GM19351 (cell line): Measurements from ENCODE around the gene CCDC34.

Experiments used
- ATAC-seq: cut with Tn5 transposase; IDR thresholded peaks from one replicate; pipeline ENCODE4 v1.9.1; 2021; ENCODE audit warnings: mild to moderate bottlenecking, moderate library complexity; ENCODE audit not compliant: unreplicated experiment

CCDC34 gene, protein sequence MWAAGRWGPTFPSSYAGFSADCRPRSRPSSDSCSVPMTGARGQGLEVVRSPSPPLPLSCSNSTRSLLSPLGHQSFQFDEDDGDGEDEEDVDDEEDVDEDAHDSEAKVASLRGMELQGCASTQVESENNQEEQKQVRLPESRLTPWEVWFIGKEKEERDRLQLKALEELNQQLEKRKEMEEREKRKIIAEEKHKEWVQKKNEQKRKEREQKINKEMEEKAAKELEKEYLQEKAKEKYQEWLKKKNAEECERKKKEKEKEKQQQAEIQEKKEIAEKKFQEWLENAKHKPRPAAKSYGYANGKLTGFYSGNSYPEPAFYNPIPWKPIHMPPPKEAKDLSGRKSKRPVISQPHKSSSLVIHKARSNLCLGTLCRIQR

DNA sequence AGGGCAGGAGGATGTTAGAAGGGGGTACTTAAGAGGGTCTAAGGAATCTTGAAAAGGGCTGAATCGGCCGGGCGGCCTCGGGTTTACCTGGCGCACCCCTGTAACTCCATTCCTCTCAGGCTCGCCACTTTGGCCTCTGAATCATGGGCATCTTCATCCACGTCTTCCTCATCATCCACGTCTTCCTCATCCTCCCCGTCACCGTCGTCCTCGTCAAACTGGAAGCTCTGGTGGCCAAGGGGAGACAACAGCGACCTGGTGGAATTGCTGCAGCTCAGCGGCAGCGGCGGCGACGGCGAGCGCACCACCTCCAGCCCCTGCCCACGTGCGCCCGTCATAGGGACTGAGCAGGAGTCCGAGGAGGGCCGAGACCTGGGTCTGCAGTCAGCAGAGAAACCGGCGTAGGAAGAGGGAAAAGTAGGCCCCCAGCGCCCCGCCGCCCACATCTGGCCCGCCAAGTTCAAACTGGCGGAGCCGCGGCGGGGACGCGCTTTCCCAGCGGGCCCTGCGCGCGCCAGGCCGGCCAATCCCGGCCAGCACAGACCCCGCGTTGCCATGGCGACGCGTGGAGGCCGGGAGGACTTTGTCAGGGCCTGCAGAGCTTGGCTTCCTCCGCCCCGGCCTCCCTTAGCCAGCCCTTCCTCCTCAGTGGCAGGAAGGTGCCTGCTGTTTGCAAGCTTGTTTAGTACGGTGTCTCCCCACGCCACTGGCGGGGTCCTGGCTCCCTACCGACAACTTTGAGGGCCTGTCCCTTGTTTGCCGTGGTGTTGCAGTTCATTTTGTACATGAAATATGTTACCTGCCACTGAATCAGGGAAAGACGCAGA lies at the start of gene CCDC34:
Gene CCDC34, minus strand, starts transcription at position 467 of the 827 bp plus-strand sequence. Its CDS starts 21 bp downstream, at position 446.
- ATAC-seq: peak; percentile 97

- no peak for ATAC-seq
Observed at GRCh38 chr11:27412192-27412691, 49.2 kb upstream of the CCDC34 start.

DNA sequence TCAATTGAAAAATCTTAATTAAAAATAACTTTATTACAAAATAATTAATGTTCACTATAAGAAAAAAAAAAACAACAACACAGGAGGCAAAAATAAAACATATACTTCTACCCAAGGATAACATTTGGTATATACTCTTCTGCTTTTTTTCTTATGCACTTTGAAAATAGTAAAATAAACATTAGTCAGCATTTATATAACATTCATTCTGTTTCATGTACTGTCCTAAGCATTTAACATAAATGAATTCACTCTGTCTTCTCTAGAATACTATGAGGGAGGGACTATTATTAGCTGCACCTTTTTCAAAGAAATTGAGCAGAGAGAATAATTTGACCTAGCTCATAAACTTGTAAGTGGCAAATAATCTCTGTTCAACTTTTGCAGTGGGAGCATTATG lies 48.3 kb upstream of the CCDC34 start:
- no peak for ATAC-seq

- no peak for ATAC-seq
Observed at GRCh38 chr11:27410272-27410671, 47.3 kb upstream of the CCDC34 start.

- ATAC-seq: no peak
Observed at GRCh38 chr11:27409742-27410141, 46.7 kb upstream of the CCDC34 start.

- ATAC-seq: no peak
Observed at GRCh38 chr11:27409049-27409448, 46.0 kb upstream of the CCDC34 start.

GRCh38 chr11:27408246-27408800 lies 45.3 kb upstream of the CCDC34 start:
- ATAC-seq: no peak

GRCh38 chr11:27406498-27407354 lies 43.7 kb upstream of the CCDC34 start:
- ATAC-seq: no peak

- ATAC-seq: no peak
Observed at GRCh38 chr11:27405134-27405533, 42.1 kb upstream of the CCDC34 start.

GRCh38 chr11:27404427-27404826 lies 41.4 kb upstream of the CCDC34 start:
- no peak for ATAC-seq

- ATAC-seq: no peak
Observed at GRCh38 chr11:27403195-27403594, 40.2 kb upstream of the CCDC34 start.

GRCh38 chr11:27402450-27402849 lies 39.4 kb upstream of the CCDC34 start:
- no peak for ATAC-seq

- no peak for ATAC-seq
Observed at GRCh38 chr11:27401833-27402316, 38.9 kb upstream of the CCDC34 start.

GRCh38 chr11:27401280-27401832 lies 38.3 kb upstream of the CCDC34 start:
- no peak for ATAC-seq

GRCh38 chr11:27398400-27398770 lies 35.4 kb upstream of the CCDC34 start:
- no peak for ATAC-seq

DNA sequence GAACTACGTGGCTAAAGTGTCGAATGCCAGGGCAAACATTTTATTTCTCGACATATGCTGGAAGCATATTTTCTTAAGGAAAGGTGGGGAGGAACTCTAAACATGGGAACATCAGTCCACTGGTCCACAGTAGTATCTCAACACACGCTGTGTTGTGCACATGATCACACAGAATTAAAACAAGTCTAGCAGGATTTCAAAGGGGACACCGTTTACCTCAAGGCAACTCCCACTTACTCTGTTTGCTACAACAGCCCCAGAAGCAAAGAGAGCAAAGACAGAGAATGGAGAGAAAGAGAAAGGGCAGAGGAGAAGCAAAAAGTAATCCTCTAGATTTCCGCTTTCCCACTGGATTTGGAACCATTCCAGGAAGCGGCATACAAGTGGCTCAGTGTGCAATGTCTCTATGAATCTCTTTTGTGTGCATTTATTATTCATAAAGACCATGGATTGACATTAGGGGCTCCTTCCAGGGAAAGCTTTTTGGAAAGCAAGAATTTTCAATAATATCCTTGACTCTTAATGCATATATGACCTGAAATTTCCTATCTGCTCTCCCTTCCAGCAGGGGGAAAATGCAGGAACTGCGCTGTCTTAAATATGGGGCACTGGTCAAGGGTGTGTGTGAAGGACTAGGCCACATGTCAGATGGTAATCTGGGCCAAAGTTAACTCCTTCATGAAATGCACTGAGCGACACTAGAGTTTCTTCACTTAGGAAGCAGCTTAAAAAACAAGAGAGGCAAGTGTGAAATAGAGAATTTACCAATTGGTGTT lies 34.8 kb upstream of the CCDC34 start:
- ATAC-seq: no peak

GRCh38 chr11:27396259-27396839 lies 33.3 kb upstream of the CCDC34 start:
- no peak for ATAC-seq

- ATAC-seq: no peak
Observed at GRCh38 chr11:27395556-27396258, 32.7 kb upstream of the CCDC34 start.
